Right cardiac atrium (tissue), 5 donors: Measurements from ENCODE around the gene GPC6. TPM values are rescaled to one million over a fixed set of nuclear protein-coding genes. Genes with fewer than 3 reads are reported as not detected.
"Not testable (repeated sequence)": the region's sequence is repeated elsewhere in the genome, so short reads cannot be mapped to it uniquely, and the experiment has no call there.

ENCODE experiments used
- ATAC-seq, 2 donors: fragments of 200-7000 bp; cut with Tn5 transposase; one replicate each; pipeline versions ENCODE4 v1.8.0 to v1.9.1; 2020; ENCODE audit warnings: moderate library complexity in 2 of 2, mild to moderate bottlenecking in 1 of 2
- DNase-seq, 3 donors: peaks; one replicate each; pipeline ENCODE4 v3.0.0-alpha.2; 2020
- H3K27ac ChIP-seq: one replicate; pipeline ENCODE4 v1.5.1; 2013; ENCODE audit warnings: mild to moderate bottlenecking, low read length, control low read depth, moderate library complexity
- H3K27me3 ChIP-seq: one replicate; pipeline ENCODE4 v1.6.1; 2013; ENCODE audit not compliant: control insufficient read depth, insufficient read depth
- H3K4me1 ChIP-seq: one replicate; pipeline ENCODE4 v1.6.1; 2013; ENCODE audit warnings: low read length; ENCODE audit not compliant: control insufficient read depth, insufficient read depth
- H3K4me3 ChIP-seq: one replicate; pipeline ENCODE4 v1.5.1; 2013; ENCODE audit warnings: low read length, control low read depth
- H3K9me3 ChIP-seq: one replicate; pipeline ENCODE4 v1.6.1; 2013; ENCODE audit warnings: low read length; ENCODE audit not compliant: control insufficient read depth
- WGBS: extraction: QIAGEN DNeasy Blood & Tissue Kit; methylation state at CpG from one replicate; pipeline ENCODE4 v1.1.7; 2013; 5-methylcytosine and 5-hydroxymethylcytosine counted together
- intact Hi-C, 4 donors: fragments of 100-400 bp; cut with DNase I; formaldehyde crosslinking; loops; one replicate each; pipeline versions ENCODE4 v1.11.0 to v1.14.0; 2022 to 2023
- polyA plus RNA-seq: library from polyadenylated mRNA; stranded (reverse); fragments of 200-250 nt; gene quantifications from one replicate; pipeline ENCODE4 v1.2.3, GENCODE V29; 2013
- total RNA-seq, 4 donors: library from RNA; stranded (reverse); fragmentation: NEBNext Ultra II Directional; extraction: Animal tissue kit (Norgen Biotek cat#: 25700); gene quantifications; one replicate each; pipeline ENCODE4 v1.2.1, GENCODE V29; 2021
- donor health status: healthy with polysubstance abuse.
- donor health status: DM: no; HTN: yes; CAD: no.
- donor health status: DM: no; HTN: no; CAD: no.
- donor health status: DM: no; HTN: yes; CAD: no; lungs with severe emphysema.
- donor health status: DM: yes; HTN: yes; CAD: no.

The GPC6 gene
- total and polyA plus RNA-seq, 5 donors, result 1.5 to 11.0 (median 5.3) TPM

- intact Hi-C loops, result no loop called here
- Histone ChIP-seq H3K27ac (no peak overlapping the region), H3K9me3 (no peaks in the 10 kb centered on the region), H3K4me1 (no peaks in the 10 kb centered on the region), H3K4me3 (no peak overlapping the region), H3K27me3 (no peaks in the 10 kb centered on the region)
- ATAC-seq, result no peak
- no peak for DNase-seq
Observed at GRCh38 chr13:93450191-93450621, 223.6 kb downstream of the GPC6 start.

- Histone ChIP-seq H3K4me1 (no peaks in the 10 kb centered on the region), H3K27ac (no peak overlapping the region), H3K9me3 (no peaks in the 10 kb centered on the region), H3K27me3 (no peaks in the 10 kb centered on the region), H3K4me3 (no peak overlapping the region)
- ATAC-seq (no peak), DNase-seq (no peak)
- intact Hi-C loops, result no loop called here
Observed at GRCh38 chr13:93450761-93451160, 224.2 kb downstream of the GPC6 start.

- DNase-seq, result peak in 2 of 3 donors; percentile 55 to 64
- H3K9me3 ChIP-seq, intact Hi-C loops, H3K4me1 ChIP-seq, H3K4me3 ChIP-seq, H3K27ac ChIP-seq, H3K27me3 ChIP-seq, ATAC-seq: not testable (repeated sequence)
- WGBS, result 65% methylated on average over 36 of the region's 36 CpGs
Observed at GRCh38 chr13:93454676-93455235, 228.1 kb downstream of the GPC6 start.

DNA sequence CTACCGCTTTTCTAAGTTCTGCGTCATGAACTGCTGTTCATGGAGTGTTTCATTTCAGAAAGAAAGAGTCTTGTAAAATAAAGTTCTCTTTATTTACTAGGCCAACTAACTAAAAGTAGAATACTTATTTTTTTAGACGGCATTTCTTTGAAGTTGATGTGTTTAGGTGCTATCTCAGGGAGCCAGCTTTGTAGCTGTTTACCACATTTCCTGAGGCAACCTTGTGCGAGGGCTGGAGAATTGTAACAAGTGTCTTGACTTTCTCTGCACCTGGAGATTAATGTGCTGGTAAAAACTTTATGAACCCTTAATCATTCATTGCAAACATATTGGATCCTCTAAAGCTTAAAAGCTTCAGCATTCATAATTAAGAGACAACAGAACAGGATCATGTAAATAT is 229.3 kb downstream of the GPC6 start:
- Histone ChIP-seq H3K4me1 (no peaks in the 10 kb centered on the region), H3K9me3 (no peaks in the 10 kb centered on the region), H3K27me3 (no peaks in the 10 kb centered on the region), H3K4me3 (no peak overlapping the region), H3K27ac (no peak overlapping the region)
- ATAC-seq (no peak), DNase-seq (no peak)
- 75% methylated on average over 4 of the region's 4 CpGs for WGBS
- intact Hi-C loops, result no loop called here

GRCh38 chr13:93460005-93460404 is 233.4 kb downstream of the GPC6 start:
- DNase-seq, result no peak
- intact Hi-C loops, result no loop called here
- Histone ChIP-seq H3K4me3 (no peak overlapping the region), H3K27me3 (no peaks in the 10 kb centered on the region), H3K4me1 (no peaks in the 10 kb centered on the region), H3K9me3 (no peaks in the 10 kb centered on the region), H3K27ac (no peak overlapping the region)
- no peak for ATAC-seq

GRCh38 chr13:93462151-93462550 is 235.5 kb downstream of the GPC6 start:
- intact Hi-C loops, result no loop called here
- ATAC-seq (no peak), DNase-seq (no peak)
- H3K4me3 ChIP-seq, result no peak overlapping the region
- no peaks in the 10 kb centered on the region for H3K27me3 ChIP-seq
- WGBS, result 76% methylated on average over 3 of the region's 3 CpGs
- no peaks in the 10 kb centered on the region for H3K4me1 ChIP-seq
- no peaks in the 10 kb centered on the region for H3K9me3 ChIP-seq
- no peak overlapping the region for H3K27ac ChIP-seq

GRCh38 chr13:93466502-93467036 is 240.0 kb downstream of the GPC6 start:
- intact Hi-C loops, result no loop called here
- ATAC-seq (no peak), DNase-seq (no peak)
- WGBS, result 90% methylated on average over 3 of the region's 3 CpGs
- no peaks in the 10 kb centered on the region for H3K9me3 ChIP-seq
- no peaks in the 10 kb centered on the region for H3K27me3 ChIP-seq
- no peaks in the 10 kb centered on the region for H3K4me1 ChIP-seq
- H3K4me3 ChIP-seq, result no peak overlapping the region
- H3K27ac ChIP-seq, result no peak overlapping the region

DNA sequence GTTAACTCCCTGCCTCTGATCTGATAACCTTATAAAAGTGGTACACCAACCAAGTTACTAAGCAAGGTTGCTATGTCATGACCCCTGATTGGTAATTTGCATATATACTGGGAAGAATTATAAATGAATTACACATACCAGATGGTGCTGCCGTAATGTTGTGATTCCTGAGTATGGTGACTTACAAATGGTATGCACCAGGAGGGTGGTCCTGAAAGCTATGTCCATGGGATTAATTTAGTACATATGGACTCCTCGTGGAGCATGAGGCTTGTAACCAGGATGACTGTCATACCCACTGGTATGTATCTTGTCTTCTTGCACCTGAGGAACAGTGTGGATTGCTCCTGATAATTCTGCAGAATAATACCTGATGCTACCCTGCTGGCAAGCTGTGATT is 240.6 kb downstream of the GPC6 start:
- no peaks in the 10 kb centered on the region for H3K4me1 ChIP-seq
- no peaks in the 10 kb centered on the region for H3K9me3 ChIP-seq
- no peak for ATAC-seq
- intact Hi-C loops, result no loop called here
- H3K4me3 ChIP-seq, result no peak overlapping the region
- no peak overlapping the region for H3K27ac ChIP-seq
- no peaks in the 10 kb centered on the region for H3K27me3 ChIP-seq
- DNase-seq, result no peak
- 82% methylated on average over 2 of the region's 2 CpGs for WGBS

- DNase-seq, result no peak
- intact Hi-C loops, result no loop called here
- no peak overlapping the region for H3K27ac ChIP-seq
- ATAC-seq, result no peak
- H3K9me3 ChIP-seq, result no peaks in the 10 kb centered on the region
- no peak overlapping the region for H3K4me3 ChIP-seq
- WGBS, result 78% methylated on average over 1 of the region's 1 CpG
- H3K4me1 ChIP-seq, result no peaks in the 10 kb centered on the region
- H3K27me3 ChIP-seq, result no peaks in the 10 kb centered on the region
Observed at GRCh38 chr13:93468433-93468832, 241.8 kb downstream of the GPC6 start.

- Histone ChIP-seq H3K9me3 (no peaks in the 10 kb centered on the region), H3K4me1 (no peaks in the 10 kb centered on the region), H3K27me3 (no peaks in the 10 kb centered on the region), H3K4me3 (no peak overlapping the region), H3K27ac (no peak overlapping the region)
- 94% methylated on average over 7 of the region's 7 CpGs for WGBS
- intact Hi-C loops, result no loop called here
- peak in 2 of 3 donors; percentile 21 to 32 for DNase-seq
- peak in 1 of 2 donors; percentile 24 for ATAC-seq
Observed at GRCh38 chr13:93472296-93472695, 245.7 kb downstream of the GPC6 start.

DNA sequence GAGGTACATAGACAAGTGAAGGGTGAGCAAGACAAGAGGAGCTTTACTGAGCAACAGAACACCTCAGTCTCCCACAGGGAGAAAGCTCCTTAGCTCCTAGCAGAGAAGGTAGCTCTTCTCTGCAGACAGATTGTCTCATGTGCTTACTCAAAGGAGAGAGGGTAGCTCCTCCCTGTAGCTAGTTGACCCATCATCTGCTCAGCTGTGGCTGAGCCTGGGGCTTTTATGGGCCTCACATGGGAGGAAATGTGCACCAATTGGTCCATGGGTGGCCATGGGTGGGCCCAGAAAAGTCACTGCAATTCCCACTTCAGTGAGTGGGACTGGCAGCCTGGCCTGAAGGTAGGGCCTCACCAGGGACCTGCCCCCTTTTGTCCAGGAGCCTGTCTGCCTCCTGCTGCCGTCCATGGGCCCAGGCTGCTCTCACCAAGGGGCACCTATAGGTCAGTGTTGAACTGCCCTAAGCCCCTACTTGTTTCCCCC is 246.2 kb downstream of the GPC6 start:
- H3K9me3 ChIP-seq, result no peaks in the 10 kb centered on the region
- DNase-seq, result no peak
- 50% methylated on average over 1 of the region's 1 CpG for WGBS
- H3K4me3 ChIP-seq, result no peak overlapping the region
- intact Hi-C loops, result no loop called here
- H3K27me3 ChIP-seq, result no peaks in the 10 kb centered on the region
- no peaks in the 10 kb centered on the region for H3K4me1 ChIP-seq
- peak in 1 of 2 donors; percentile 33 for ATAC-seq
- no peak overlapping the region for H3K27ac ChIP-seq
